ENCODE measurements around the gene YIPF4. TPM values are rescaled to one million over a fixed set of nuclear protein-coding genes. Genes with fewer than 3 reads are reported as not detected.
"Not testable (repeated sequence)": the region's sequence is repeated elsewhere in the genome, so short reads cannot be mapped to it uniquely, and the experiment has no call there.

The YIPF4 gene
- total RNA-seq (2014; rRNA removed; shearing (Covaris generic)) = 13.5 and 28.0 TPM in 2 replicates

GRCh38 chr2:32277674-32278477 lies at the start of gene YIPF4:
TSS of gene YIPF4 (plus strand) at chr2:32277904. CDS start at chr2:32278156, 252 bp downstream.
- peak; percentile 78 for DNase-seq (ENCODE audit: low spot score)

- no peak for DNase-seq (ENCODE audit: low spot score)
These were observed 49.5 kb upstream of the YIPF4 start for GRCh38 chr2:32228181-32228580.

DNA sequence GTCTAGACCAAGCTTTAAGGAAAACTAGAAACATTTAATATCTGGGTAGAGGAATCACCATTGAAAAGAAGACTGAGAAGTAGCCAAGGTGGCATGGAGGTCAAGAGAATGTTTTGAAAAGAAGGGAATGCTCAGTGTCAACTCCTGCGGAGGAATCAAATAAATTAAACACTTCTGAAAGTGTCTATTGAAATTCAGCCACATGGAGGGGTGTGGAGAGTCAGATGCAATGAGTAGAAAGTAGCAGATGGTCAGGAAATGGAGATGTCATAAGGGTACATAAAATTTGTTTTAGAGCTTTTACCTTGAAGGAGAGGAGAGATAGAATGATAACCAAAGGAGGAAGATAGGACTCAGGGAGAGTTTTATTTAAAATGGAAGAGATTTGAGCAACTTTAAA lies 48.1 kb upstream of the YIPF4 start:
- DNase-seq (ENCODE audit: low spot score) = no peak

GRCh38 chr2:32231959-32232358 lies 45.7 kb upstream of the YIPF4 start:
- DNase-seq (ENCODE audit: low spot score) = no peak

DNA sequence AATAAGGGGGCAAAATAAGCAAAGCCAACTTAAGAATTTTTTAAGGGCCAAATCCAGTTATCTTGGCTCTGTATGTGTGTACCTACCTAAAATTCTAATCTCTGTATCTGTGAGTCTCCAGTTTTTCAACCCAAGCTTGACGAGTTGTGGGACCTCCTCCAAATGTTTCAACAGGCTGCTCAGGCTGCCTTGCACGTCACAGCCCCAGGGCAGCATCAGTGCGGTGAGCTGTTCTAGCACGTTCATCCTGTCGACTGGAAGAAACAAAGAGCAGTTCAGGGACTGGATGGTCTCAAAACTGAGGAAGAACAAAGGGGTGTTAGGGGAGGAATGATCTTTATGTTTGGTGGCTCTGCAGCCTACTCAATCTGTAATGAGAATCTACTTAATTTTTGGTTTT lies 42.4 kb upstream of the YIPF4 start:
- DNase-seq (ENCODE audit: low spot score) = no peak

- no peak for DNase-seq (ENCODE audit: low spot score)
These were observed 40.2 kb upstream of the YIPF4 start for GRCh38 chr2:32237488-32237887.

DNA sequence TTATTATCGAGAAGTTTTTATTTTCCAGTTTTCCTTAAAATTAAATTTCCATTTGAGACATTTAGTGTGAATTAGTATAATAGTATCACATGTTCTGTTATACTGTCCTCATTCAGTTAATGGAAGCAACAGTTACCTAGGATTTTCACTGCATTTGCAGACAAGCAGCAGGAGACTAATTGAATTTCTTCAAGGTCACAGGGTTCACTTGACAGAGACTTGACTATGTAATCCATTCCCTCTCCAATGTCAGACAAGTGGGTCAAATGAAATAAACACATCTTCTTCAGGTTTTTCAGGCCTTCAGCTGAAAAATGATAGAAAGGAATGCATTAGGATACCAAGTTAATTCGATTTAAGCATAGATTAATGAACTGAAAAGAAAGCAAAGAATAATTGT lies 39.7 kb upstream of the YIPF4 start:
- no peak for DNase-seq (ENCODE audit: low spot score)

DNA sequence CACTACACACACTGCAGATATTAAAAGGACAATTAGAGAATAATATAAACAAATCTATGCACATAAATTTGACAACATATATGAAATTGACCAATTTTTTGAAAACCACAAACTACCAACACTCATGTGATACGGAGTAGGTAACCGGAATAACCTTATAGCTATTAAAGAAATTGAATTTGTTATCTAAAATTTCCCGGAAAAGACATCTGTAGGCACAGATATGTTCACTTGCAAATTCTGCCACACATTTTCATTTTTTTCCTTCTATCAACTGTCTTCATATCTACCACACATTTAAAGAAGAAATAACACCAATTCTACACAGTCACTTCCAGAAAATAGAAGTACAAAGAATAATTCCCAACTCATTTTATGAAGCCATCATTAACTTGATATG lies 35.4 kb upstream of the YIPF4 start:
- DNase-seq (ENCODE audit: low spot score) = no peak

- no peak for DNase-seq (ENCODE audit: low spot score)
These were observed 30.8 kb upstream of the YIPF4 start for GRCh38 chr2:32246911-32247310.

- DNase-seq (ENCODE audit: low spot score) = no peak
These were observed 29.4 kb upstream of the YIPF4 start for GRCh38 chr2:32248299-32248698.

DNA sequence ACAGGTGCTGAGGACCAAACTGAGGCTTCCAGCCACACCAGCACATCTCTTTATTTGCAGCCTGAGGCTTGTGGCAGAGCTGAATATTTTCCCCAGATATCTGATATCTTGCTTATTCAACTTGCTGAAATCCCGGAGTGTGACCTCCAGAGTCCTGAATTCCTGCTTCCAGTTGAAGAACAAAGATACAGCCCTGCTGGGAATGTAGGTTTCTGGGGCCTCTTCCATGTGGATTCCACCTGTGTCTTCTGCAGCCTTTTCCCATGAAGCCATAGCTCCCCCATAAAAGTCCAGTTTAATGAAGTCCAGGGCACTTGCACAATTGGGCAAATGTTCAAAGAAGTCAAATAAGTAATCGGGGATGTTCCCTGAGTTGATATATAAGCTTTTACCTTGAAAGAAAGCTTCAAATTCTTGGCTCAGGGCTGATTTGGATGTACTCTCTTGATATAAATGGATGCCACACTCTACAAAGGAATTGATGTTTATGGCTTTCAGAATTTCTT lies 27.9 kb upstream of the YIPF4 start:
- DNase-seq (ENCODE audit: low spot score) = no peak

GRCh38 chr2:32250290-32250689 lies 27.4 kb upstream of the YIPF4 start:
- no peak for DNase-seq (ENCODE audit: low spot score)

GRCh38 chr2:32258242-32258641 lies 19.5 kb upstream of the YIPF4 start:
- DNase-seq (ENCODE audit: low spot score) = no peak

- no peak for DNase-seq (ENCODE audit: low spot score)
These were observed 17.3 kb upstream of the YIPF4 start for GRCh38 chr2:32260376-32260775.

DNA sequence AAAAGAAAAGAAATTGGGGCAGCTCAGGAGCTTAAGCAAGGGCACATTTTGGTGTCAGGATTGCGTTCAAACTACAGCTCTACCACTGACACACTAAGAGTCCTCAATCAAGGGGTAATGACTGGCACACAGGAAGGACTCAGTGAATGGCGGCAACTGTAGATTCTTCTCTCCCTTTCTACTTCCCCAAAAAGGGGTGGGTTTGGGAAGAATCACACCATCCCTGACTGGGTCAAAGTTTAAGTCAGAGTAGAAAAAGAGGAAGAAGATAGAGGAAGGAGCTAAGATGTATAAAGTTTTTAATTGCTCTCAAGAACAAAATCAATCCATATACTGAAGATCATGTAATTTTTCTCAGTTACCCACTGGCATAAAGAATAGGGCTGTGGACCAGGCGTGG lies 15.6 kb upstream of the YIPF4 start:
- no peak for DNase-seq (ENCODE audit: low spot score)

- DNase-seq (ENCODE audit: low spot score) = no peak
These were observed 13.1 kb upstream of the YIPF4 start, which contains the start of gene NLRC4 for GRCh38 chr2:32264422-32265105. TSS of gene NLRC4 (minus strand) at chr2:32264886. CDS start at chr2:32256775, 8,111 bp downstream.

DNA sequence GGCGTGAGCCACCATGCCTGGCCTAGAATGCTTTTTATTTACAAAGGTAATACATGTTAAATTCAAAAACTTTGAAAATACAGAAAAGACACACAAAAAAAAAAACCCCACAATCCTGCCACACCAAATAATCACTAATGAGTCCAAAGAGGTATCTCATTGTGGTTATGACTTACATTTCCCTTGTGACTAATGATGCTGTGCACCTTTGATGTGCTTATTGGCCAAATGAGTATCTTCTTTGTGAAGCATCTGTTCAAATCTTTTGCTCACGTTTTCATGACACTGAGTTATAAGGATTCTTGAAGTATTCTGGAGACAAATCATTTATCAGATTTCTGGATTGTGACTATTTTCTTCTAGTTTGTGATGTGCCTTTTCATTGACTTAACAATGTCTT lies 6.6 kb upstream of the YIPF4 start:
- DNase-seq (ENCODE audit: low spot score) = no peak

DNA sequence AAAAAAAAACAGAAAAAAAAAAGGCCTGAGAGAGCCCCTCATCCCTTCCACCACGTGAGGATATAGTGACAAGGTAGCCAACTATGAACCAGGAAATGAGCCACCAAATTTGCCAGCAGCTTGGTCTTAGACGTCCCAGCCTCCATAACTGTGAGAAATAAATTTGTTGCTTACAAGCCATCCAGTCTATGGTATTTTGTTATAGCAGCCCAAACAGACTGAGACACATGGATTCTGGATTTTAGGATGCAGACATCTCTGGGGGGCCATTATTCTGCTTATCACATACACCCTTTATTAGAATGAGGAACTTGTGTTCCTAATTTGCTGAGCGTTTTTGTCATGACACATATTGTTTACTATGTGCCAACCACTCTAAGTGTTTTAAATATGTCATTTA lies 5.4 kb upstream of the YIPF4 start:
- no peak for DNase-seq (ENCODE audit: low spot score)

DNA sequence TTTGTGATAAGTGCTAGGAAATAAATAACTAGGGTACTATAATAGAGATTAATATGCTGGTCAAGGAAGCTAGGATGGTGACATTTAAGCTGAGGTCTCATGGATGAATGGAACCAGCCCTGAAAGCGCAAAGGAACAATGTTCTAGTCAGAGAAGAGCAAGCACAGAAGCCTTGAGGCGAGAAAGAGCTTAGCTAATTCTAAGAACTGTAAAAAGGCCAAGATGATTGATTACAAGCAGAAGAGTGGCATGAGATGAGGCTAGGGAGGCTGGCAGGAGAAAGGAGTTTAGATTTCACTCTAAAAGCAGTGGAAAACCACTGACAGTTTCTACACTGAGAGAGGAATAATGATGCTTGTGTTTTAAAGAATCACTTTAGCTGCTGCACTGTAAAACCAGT lies 3.4 kb upstream of the YIPF4 start:
- DNase-seq (ENCODE audit: low spot score) = no peak

DNA sequence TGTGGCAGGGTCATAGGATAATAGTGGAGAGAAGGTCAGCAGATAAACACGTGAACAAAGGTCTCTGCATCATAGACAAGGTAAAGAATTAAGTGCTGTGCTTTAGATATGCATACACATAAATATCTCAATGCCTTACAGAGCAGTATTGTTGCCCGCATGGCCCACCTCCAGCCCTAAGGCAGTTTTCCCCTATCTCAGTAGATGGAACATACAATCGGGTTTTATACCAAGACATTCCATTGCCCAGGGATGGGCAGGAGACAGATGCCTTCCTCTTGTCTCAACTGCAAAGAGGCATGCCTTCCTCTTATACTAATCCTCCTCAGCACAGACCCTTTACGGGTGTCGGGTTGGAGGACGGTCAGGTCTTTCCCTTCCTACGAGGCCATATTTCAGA lies 1.9 kb upstream of the YIPF4 start:
- DNase-seq (ENCODE audit: low spot score) = not testable (repeated sequence)

DNA sequence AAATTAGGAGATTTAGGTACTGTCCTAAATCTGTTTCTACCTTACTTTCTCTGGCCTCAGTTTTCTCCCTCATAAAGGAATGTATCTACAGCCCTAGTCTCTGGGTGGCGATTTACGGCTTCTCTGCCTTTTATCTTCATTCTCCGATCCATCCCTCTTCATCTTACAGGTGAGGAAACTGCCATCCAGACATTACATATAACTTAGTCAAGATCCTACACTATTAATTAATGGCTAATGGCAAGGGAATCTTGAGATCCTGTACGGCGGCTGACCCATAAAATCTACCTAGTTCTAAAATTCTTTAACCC lies 386 bp upstream of the YIPF4 start:
- DNase-seq (ENCODE audit: low spot score) = no peak

DNA sequence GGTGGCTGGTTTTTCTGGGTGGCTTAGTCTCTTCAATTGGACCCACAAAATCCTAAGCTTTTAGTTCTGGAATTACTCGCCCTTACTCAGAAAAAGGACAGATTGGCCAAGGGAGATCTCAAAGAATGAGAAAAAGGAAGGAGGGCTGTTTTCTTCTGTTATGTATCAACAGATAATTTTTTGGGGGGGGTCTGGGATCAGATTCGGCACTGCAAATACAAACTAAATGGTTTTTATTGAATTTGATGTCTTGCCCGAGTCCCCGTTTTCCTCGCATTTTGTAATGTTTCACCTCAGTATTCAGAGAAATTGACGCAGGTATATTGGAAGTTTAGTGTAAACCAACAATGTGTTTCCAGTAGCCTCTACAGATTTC lies 762 bp downstream of the YIPF4 start:
- no peak for DNase-seq (ENCODE audit: low spot score)

GRCh38 chr2:32284321-32284720 lies 6.6 kb downstream of the YIPF4 start:
- DNase-seq (ENCODE audit: low spot score) = no peak

Measured in H4 (cell line).